Duodenal mucosa (tissue), 2 donors: ENCODE results near the gene GFRA4.
"Not testable (repeated sequence)": the region's sequence is repeated elsewhere in the genome, so short reads cannot be mapped to it uniquely, and the experiment has no call there.

Source experiments
- H3K27ac ChIP-seq: one replicate; pipeline ENCODE4 v1.7.0; 2013; ENCODE audit warnings: low read depth, low read length
- H3K27me3 ChIP-seq, 2 donors: one replicate each; pipeline ENCODE4 v1.7.0; 2013; ENCODE audit warnings: low read length in 2 of 2, control low read depth in 1 of 2; ENCODE audit not compliant: insufficient read depth in 2 of 2, control insufficient read depth in 1 of 2
- H3K36me3 ChIP-seq, 2 donors: one replicate each; pipeline ENCODE4 v1.7.0; 2013; ENCODE audit warnings: low read length in 2 of 2, control low read depth in 1 of 2; ENCODE audit not compliant: insufficient read depth in 2 of 2, control insufficient read depth in 1 of 2
- H3K4me1 ChIP-seq, 2 donors: one replicate each; pipeline ENCODE4 v1.7.0; 2013; ENCODE audit warnings: low read length in 2 of 2, control low read depth in 1 of 2; ENCODE audit not compliant: insufficient read depth in 2 of 2, control insufficient read depth in 1 of 2
- H3K4me3 ChIP-seq, 2 donors: one replicate each; pipeline ENCODE4 v1.7.0; 2013; ENCODE audit warnings: low read length in 2 of 2, low read depth in 1 of 2
- H3K9ac ChIP-seq, 2 donors: one replicate each; pipeline ENCODE4 v1.7.0; 2013; ENCODE audit warnings: low read length in 2 of 2, low read depth in 1 of 2
- H3K9me3 ChIP-seq, 2 donors: one replicate each; pipeline ENCODE4 v1.7.0; 2013; ENCODE audit warnings: low read length in 2 of 2, control low read depth in 1 of 2; ENCODE audit not compliant: control insufficient read depth in 1 of 2

The GFRA4 gene

DNA sequence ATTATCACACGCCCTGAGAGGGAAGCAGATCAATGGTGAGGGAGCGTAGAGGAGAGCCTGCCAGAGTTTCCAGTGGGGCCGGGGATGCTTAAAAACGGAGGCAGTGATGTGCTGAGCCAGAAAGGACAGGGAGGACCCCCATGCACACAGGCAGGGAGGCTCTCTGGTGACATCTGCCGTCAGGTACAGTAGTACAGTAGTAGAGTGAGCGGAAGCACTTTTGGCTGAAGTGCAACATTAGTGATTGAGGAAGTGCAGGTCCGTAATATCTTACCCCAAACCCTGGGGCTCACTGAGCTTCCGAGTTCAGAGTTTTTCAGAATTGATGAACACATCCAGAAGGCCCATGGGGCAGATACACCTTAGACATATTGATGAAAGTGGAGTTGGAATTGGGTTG, 42.1 kb downstream of the GFRA4 start:
- peaks cover 19 to 41% of the 10 kb centered on the region in 2 donors for H3K36me3 ChIP-seq
- H3K4me3 ChIP-seq, result no peak overlapping the region
- no peak overlapping the region for H3K27ac ChIP-seq
- H3K9ac ChIP-seq, result no peak overlapping the region
- H3K4me1 ChIP-seq, result no peaks in the 10 kb centered on the region
- no peaks in the 10 kb centered on the region for H3K27me3 ChIP-seq
- H3K9me3 ChIP-seq, result no peaks in the 10 kb centered on the region

DNA sequence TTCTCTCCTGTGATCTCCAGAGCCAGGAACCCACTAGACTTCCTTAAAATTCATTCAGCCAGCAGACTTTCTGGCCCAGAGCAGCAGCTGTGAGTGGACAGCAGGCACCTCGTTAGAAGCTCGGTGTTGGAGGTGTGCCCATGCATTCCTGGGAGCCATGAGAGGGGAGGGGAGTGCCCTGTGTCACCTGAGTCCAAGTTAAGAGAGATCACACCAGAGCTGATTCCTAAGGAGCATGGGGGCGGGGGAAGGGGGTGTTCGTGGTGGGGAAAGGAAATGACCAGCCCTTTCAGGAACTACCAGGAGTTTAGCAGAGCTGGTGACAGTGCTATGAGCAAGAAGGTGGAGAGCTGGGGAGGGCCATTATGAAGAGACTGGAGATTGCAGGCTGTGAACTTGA, 46.9 kb downstream of the GFRA4 start:
- H3K9ac ChIP-seq, result no peak overlapping the region
- no peaks in the 10 kb centered on the region for H3K9me3 ChIP-seq
- H3K4me3 ChIP-seq, result no peak overlapping the region
- H3K27me3 ChIP-seq, result no peaks in the 10 kb centered on the region
- H3K27ac ChIP-seq, result no peak overlapping the region
- H3K36me3 ChIP-seq, result peaks cover 11 to 38% of the 10 kb centered on the region in 2 donors
- H3K4me1 ChIP-seq, result no peaks in the 10 kb centered on the region

DNA sequence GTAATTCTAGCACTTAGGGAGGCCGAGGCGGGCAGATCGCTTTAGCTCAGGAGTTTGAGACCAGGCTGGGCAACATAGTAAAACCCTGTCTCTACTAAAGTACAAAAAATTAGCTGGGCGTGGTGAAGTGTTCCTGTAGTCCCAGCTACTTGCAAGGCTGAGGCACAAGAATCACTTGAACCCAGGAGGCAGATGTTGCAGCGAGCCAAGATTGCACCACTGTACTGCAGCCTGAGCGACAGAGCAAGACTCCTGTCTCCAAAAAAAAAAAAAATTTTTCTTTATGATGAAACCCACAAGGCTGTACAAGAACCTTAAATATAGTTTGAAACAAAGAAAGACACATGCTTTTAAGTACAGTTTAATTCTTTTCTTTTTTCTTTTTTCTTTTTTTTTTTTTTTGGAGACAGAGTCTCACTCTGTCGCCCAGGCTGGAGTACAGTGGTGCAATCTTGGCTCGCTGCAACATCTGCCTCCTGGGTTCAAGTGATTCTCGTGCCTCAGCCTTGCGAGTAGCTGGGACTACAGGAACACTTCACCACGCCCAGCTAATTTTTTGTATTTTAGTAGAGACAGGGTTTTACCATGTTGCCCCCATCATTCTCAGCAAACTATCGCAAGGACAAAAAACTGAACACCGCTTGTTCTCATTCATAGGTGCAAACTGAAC, 47.9 kb downstream of the GFRA4 start:
- H3K9me3 ChIP-seq, H3K4me3 ChIP-seq, H3K27me3 ChIP-seq, H3K27ac ChIP-seq, H3K4me1 ChIP-seq, H3K9ac ChIP-seq: not testable (repeated sequence)
- H3K36me3 ChIP-seq, result peaks cover 8 to 38% of the 10 kb centered on the region in 2 donors

DNA sequence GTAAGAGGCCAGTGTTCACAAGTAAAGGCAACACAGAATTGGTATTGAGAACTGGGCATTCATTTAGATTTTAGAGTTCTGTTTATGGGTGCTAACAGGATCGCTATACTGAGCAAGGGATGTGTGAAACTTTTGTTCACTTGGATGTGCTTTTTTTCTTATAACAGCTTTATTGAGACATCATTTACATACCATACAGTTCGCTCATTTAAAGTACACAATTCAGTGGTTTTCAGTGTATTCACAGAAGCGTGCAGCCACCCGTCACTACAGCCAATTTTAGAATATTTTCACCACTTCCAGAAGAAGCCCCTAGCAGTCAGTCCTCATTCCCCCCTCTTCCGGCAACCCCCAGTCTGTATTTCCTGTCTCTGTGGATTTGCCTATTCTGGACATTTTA, 48.7 kb downstream of the GFRA4 start:
- Histone ChIP-seq H3K27ac (no peak overlapping the region), H3K4me3 (no peak overlapping the region), H3K9ac (no peak overlapping the region), H3K4me1 (no peaks in the 10 kb centered on the region), H3K36me3 (peaks cover 8 to 42% of the 10 kb centered on the region in 2 donors), H3K9me3 (no peaks in the 10 kb centered on the region), H3K27me3 (no peaks in the 10 kb centered on the region)

DNA sequence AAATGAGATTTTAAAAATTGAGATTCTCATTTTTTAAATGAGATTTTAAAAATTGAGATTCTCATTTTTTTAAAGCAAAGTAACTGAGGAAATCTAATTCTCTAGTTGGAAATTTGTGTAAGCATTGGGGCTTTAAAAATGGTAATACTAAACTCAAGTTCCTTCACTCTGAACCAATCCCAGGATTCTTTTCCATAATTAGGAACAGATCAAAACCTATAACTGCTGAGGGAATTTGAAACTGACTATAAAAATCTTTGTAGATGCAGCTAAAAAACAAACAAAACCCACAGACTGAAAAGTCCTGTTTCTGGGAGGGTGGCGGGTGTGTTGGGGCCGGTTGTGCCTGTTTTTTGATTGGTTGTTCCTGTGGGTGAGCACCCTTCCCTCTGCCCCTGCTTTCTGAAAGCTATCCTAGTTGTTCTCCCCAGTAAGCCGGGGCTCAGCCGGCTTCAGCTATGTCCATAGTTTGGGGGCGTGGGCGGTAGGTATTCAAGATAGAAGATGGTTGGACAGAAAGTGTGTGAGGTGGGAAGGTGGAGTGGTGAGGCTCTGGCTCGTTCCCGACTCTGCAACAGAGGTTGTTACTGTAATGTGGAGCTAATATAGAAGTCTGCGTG, 49.3 kb downstream of the GFRA4 start:
- no peaks in the 10 kb centered on the region for H3K9me3 ChIP-seq
- H3K27ac ChIP-seq, result no peak overlapping the region
- no peak overlapping the region for H3K4me3 ChIP-seq
- H3K36me3 ChIP-seq, result peaks cover 8 to 39% of the 10 kb centered on the region in 2 donors
- no peaks in the 10 kb centered on the region for H3K27me3 ChIP-seq
- H3K9ac ChIP-seq, result no peak overlapping the region
- H3K4me1 ChIP-seq, result no peaks in the 10 kb centered on the region

DNA sequence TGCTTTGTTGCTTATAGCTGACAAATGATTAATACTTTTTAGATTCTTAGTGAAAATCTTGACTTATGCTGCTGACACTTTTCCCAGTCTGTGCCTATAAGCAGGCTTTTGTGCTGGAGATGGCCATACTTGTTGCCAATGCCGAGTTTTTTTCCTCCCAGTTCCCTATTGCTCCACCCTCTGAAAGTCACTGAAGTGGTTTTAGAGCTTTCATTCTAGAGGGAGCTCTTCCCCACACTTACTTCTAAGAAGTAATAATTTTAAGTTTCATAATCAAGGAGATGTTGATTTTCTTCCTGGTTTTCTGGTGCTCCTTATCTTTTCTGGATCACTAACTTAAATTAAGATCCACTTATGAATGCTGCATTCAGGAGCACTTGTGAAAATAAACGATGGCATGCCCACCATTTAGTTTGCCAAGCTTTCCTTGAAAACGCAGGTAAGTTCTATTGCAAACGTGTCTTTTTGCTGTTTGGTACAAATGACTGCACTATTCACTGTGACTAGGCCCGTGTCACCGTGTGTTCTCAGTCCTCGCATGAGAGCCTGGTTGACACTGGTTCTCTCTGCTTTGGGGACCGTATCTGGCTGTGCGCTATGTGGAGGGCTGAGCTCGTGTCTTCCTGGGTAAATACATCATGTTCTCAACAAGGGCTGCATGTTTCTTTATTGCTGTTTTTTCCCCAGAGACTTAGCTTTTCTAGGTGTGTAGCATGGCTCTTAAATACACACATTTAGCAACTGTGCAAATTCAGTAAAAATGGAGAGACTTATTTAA, 50.2 kb downstream of the GFRA4 start:
- Histone ChIP-seq H3K27me3 (no peaks in the 10 kb centered on the region), H3K9me3 (no peaks in the 10 kb centered on the region), H3K27ac (no peak overlapping the region), H3K9ac (no peak overlapping the region), H3K4me3 (no peak overlapping the region), H3K36me3 (peaks cover 10 to 30% of the 10 kb centered on the region in 2 donors), H3K4me1 (no peaks in the 10 kb centered on the region)

DNA sequence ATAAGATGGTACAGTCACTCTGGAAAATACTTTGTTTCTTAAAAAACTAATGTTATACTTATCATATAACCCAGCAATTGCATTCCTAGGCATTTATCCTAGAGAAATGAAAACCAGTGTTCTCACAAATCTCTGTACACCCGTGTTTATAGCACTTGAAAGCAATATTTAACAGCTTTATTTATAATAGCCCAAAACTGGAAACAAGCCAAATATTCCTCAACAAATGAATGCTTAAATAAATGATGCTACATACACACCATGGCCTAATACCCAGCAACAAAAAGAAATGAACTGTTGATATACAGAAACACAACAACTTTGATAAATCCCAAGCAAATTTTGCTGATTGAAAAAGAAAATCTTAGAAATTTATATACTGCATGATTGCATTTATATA, 51.3 kb downstream of the GFRA4 start:
- Histone ChIP-seq H3K36me3 (peaks cover 3 to 22% of the 10 kb centered on the region in 2 donors), H3K4me3 (no peak overlapping the region), H3K4me1 (no peaks in the 10 kb centered on the region), H3K27ac (no peak overlapping the region), H3K9ac (no peak overlapping the region), H3K9me3 (no peaks in the 10 kb centered on the region), H3K27me3 (no peaks in the 10 kb centered on the region)
